Measurements from ENCODE around the gene KRT10. TPM values are rescaled to one million over a fixed set of nuclear protein-coding genes. Genes with fewer than 3 reads are reported as not detected.

Gene KRT10
- total RNA-seq, 1 donor from 2014 or later: 37.5 TPM

DNA sequence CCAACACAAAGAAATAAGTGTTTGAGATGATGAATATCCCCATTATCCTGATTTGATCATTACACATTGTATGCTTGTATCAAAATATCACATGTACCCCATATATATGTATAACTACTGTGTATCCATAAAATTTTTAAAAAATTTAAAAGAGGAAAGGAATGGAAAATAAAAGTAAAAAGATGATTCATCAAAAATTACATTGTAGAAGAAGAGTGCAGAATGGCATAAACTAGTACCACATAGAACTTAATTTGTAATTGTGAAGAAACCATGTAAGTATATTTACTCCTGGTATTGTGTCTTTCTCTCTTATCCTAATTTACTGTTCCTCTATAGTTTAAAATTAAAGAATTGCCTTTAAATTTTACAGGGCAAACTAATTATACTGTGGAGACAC, 11.5 kb upstream of the KRT10 start:
- DNase-seq (ENCODE audit: low spot score, unreplicated experiment): no peak
- Mint-ChIP-seq H3K4me3 (ENCODE audit: low read depth) (no peak overlapping the region), H3K4me1 (ENCODE audit: low read depth) (no peaks in the 10 kb centered on the region), H3K36me3 (ENCODE audit: insufficient read depth) (peaks cover 5% of the 10 kb centered on the region), H3K27ac (no peak overlapping the region), H3K27me3 (peaks cover 6% of the 10 kb centered on the region), H3K9me3 (ENCODE audit: low read depth) (peaks cover 4% of the 10 kb centered on the region)
- TF ChIP-seq, protein P1, sequence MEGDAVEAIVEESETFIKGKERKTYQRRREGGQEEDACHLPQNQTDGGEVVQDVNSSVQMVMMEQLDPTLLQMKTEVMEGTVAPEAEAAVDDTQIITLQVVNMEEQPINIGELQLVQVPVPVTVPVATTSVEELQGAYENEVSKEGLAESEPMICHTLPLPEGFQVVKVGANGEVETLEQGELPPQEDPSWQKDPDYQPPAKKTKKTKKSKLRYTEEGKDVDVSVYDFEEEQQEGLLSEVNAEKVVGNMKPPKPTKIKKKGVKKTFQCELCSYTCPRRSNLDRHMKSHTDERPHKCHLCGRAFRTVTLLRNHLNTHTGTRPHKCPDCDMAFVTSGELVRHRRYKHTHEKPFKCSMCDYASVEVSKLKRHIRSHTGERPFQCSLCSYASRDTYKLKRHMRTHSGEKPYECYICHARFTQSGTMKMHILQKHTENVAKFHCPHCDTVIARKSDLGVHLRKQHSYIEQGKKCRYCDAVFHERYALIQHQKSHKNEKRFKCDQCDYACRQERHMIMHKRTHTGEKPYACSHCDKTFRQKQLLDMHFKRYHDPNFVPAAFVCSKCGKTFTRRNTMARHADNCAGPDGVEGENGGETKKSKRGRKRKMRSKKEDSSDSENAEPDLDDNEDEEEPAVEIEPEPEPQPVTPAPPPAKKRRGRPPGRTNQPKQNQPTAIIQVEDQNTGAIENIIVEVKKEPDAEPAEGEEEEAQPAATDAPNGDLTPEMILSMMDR (IDR thresholded peaks at IDR 0.05; ENCODE audit: unreplicated experiment): no peak

DNA sequence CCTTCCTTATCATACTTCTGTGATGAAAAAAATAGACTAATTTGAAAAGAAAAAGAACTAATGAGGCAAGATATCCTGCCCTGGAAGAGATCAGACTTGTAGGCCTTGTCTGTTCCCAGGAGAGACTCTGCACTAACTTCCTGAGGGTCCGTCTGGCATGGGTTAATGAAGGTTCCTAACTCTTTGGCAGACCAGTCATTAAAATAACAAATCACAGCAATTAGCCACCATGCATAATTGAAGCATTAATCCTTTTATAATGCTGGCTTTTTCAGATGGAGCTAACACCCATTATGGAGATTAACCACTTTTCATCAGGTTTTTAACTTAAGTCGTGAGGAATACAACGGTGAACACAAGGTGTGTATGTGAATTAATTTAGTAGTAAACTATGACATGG, 10.4 kb upstream of the KRT10 start:
- Mint-ChIP-seq H3K27ac (no peak overlapping the region), H3K36me3 (ENCODE audit: insufficient read depth) (peaks cover 5% of the 10 kb centered on the region), H3K4me1 (ENCODE audit: low read depth) (no peaks in the 10 kb centered on the region), H3K4me3 (ENCODE audit: low read depth) (no peak overlapping the region), H3K9me3 (ENCODE audit: low read depth) (peaks cover 4% of the 10 kb centered on the region), H3K27me3 (peaks cover 2% of the 10 kb centered on the region)
- TF ChIP-seq, protein P1 (IDR thresholded peaks at IDR 0.05; ENCODE audit: unreplicated experiment): no peak
- DNase-seq (ENCODE audit: low spot score, unreplicated experiment): no peak

DNA sequence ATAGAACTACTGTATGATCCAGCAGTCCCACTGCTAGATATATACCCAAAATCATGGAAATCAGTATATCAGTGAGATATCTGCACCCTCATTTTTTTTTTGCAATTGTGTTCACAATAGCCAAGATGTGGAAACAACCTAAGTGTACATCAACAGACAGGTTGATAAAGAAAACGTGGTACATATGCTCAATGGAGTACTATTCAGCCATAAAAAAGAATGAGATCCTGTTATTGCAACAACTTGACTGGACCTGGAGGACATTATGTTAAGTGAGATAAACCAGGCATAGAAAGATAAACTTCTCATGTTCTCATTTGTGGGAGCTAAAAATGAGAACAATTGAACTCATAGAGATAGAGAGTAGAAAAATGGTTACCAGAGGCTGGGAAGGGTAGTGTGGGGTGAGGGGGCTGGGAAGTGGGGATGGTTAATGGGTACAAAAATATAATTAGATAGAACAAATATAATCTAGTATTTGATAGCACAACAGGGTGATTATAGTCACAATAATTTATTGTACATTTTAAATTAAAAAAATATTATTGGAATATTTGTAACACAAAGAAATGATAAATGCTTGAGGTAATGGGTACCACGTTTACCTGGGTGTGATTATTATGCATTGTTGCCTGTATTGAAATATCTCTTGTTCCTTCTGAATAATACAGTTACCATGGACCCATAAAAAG, 7.8 kb upstream of the KRT10 start:
- Mint-ChIP-seq H3K27ac (no peak overlapping the region), H3K9me3 (ENCODE audit: low read depth) (peaks cover 4% of the 10 kb centered on the region), H3K27me3 (peaks cover 24% of the 10 kb centered on the region), H3K4me3 (ENCODE audit: low read depth) (no peak overlapping the region), H3K36me3 (ENCODE audit: insufficient read depth) (peaks cover 3% of the 10 kb centered on the region), H3K4me1 (ENCODE audit: low read depth) (no peaks in the 10 kb centered on the region)
- DNase-seq (ENCODE audit: low spot score, unreplicated experiment): no peak
- TF ChIP-seq, protein P1 (IDR thresholded peaks at IDR 0.05; ENCODE audit: unreplicated experiment): no peak

DNA sequence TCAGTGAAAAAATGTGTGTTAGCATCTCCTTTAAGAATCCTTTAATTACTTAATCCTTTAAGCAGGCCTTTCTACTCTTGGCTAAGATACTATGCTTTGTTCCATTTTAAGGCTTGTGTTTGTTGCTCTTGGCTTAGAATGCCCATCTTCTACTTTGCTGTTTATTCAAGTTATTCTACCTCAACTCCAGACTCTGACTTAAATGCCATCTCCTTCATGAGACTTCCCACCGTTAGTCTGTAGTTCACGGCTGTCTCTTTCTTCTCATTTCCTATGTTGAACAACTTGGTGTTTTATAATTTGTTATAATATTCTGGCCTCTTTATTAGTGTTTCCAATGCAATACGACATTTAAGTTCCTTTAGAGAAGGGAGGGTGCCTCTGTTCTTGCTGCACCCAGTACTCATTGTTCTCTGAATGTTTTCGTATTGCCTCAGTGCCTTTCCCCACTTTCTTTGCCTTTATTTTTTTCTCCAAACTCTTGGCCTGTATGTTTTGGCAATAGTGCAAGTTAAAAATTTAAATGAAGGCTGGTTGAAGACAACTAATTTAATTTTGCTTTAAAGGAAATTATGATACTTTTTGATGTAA, 6.1 kb upstream of the KRT10 start:
- TF ChIP-seq, protein P1 (IDR thresholded peaks at IDR 0.05; ENCODE audit: unreplicated experiment): no peak
- no peaks in the 10 kb centered on the region for H3K4me1 Mint-ChIP-seq (ENCODE audit: low read depth)
- H3K4me3 Mint-ChIP-seq (ENCODE audit: low read depth): no peak overlapping the region
- H3K27me3 Mint-ChIP-seq: peaks cover 33% of the 10 kb centered on the region
- DNase-seq (ENCODE audit: low spot score, unreplicated experiment): no peak
- peaks cover 4% of the 10 kb centered on the region for H3K9me3 Mint-ChIP-seq (ENCODE audit: low read depth)
- H3K27ac Mint-ChIP-seq: no peak overlapping the region
- no peaks in the 10 kb centered on the region for H3K36me3 Mint-ChIP-seq (ENCODE audit: insufficient read depth)

DNA sequence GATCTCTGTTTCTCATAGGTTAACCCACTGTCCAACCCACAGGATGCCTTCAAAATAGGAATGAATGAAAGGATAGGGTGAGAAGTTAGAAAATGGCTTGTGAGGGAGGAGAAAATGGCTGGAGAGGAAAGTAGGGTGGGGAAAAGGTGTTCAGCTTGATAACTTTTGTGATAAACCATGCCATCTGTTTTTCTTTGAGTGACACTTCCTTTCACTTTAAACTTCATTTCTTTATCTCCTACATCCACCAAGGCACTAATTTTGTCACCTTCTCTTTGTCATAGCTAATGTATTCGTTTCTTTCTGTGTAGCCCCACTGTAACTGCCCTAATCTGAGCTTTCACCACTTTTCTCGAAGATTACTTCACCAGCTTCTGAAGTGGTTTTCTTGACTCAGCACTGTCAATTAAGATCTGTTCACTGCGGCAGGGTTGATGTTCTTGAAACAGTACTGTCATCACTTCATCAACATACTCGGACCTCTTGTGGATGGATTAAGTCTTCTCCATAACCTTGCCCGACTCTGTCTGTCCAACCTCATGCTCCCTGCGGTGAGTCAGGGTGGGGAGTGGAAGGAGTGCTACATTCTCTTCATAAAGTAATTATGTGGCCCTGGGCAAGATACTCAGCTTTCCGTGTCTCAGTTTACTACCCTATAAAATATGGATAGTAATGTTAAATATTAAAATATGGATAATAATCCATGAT, 5.5 kb upstream of the KRT10 start:
- Mint-ChIP-seq H3K27ac (no peak overlapping the region), H3K9me3 (ENCODE audit: low read depth) (peaks cover 4% of the 10 kb centered on the region), H3K27me3 (peaks cover 34% of the 10 kb centered on the region), H3K4me1 (ENCODE audit: low read depth) (no peaks in the 10 kb centered on the region), H3K4me3 (ENCODE audit: low read depth) (no peak overlapping the region), H3K36me3 (ENCODE audit: insufficient read depth) (no peaks in the 10 kb centered on the region)
- TF ChIP-seq, protein P1 (IDR thresholded peaks at IDR 0.05; ENCODE audit: unreplicated experiment): no peak
- no peak for DNase-seq (ENCODE audit: low spot score, unreplicated experiment)

Measured in progenitor cell of endocrine pancreas (in vitro differentiated cells).